GM10847 (cell line): ENCODE data around the gene IPO11.

Source experiments
- POLR2A ChIP-seq: IDR thresholded peaks from 2 replicates; pipeline ENCODE4 v1.6.1; 2011; ENCODE audit not compliant: insufficient read length; ENCODE audit errors: extremely low read depth

The IPO11 gene

DNA sequence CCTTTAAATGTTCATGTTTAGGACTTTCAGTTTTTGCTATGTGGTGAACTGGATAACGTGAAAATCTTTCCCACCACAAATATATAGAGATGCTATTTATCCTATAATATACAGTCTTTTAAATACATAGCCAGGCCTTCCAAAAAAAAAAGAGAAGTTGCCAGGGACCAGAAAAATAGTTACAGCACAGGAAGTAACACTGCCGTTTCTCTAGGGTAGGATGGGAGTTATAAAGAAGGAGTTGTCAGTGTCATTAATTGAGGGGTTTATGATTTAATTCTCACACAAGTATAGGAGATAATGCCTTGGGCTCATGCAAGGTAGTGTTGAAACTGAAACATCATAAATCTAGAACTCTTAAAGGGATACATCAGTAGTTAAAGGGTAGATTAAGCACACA lies 250.0 kb downstream of the IPO11 start:
- no peak for TF ChIP-seq POLR2A

DNA sequence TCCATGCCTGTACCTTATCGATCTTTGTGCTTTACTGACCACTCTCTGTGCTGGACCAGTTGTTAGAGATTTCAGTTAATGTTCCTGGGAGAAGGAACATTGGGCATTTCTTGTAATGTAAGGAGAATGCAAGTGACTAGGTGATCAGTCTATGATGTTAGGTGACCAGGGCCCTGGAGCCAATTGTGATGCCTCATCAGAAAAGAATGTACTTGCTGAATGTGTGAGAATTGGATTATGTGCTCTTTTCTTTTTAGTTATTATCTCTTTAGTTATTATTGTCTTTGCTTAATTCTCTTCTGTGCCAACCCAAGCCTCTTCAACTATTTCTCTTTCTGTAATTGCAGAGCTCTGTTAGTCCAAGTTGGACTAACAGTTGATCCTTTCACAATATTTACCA lies 258.9 kb downstream of the IPO11 start:
- no peak for TF ChIP-seq POLR2A
